ENCODE measurements around the gene TMEM119. TPM values are rescaled to one million over a fixed set of nuclear protein-coding genes. Genes with fewer than 3 reads are reported as not detected.

TMEM119 gene
- total and polyA plus RNA-seq, 10 of the 15 experiments (the other 5 are each of a cell fraction or from before 2014, with no cell fraction given): 0.11 to 0.44 (median 0.19) TPM; not detected in 5

GRCh38 chr12:108573317-108573716, 24.6 kb downstream of the TMEM119 start (continued):
- TF ChIP-seq, protein P1, sequence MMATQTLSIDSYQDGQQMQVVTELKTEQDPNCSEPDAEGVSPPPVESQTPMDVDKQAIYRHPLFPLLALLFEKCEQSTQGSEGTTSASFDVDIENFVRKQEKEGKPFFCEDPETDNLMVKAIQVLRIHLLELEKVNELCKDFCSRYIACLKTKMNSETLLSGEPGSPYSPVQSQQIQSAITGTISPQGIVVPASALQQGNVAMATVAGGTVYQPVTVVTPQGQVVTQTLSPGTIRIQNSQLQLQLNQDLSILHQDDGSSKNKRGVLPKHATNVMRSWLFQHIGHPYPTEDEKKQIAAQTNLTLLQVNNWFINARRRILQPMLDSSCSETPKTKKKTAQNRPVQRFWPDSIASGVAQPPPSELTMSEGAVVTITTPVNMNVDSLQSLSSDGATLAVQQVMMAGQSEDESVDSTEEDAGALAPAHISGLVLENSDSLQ (IDR thresholded peaks at IDR 0.05): no peak
- TF ChIP-seq JUND (IDR thresholded peaks at IDR 0.05; ENCODE audit: low read depth, low read length) (peak; percentile 84), SIX5 (IDR thresholded peaks at IDR 0.05; ENCODE audit: low read depth, low read length, severe bottlenecking) (no peak), MYB (IDR thresholded peaks at IDR 0.05; ENCODE audit: borderline replicate concordance, low read depth, low read length) (no peak), MAX (IDR thresholded peaks at IDR 0.05; ENCODE audit: low read depth, low read length) (no peak), SMAD1 (IDR thresholded peaks at IDR 0.05; ENCODE audit: low read depth, partially characterized antibody) (no peak), NRF1 (conservative IDR thresholded peaks at IDR 0.05; ENCODE audit: low read depth, low read length) (no peak), SRF (IDR thresholded peaks at IDR 0.05; ENCODE audit: low read depth in 2 of 2, low read length in 2 of 2) (0 out of 4 replicates have a peak, but pooled peaks of 1 of the 2 experiments have one; percentile 27), YY1 (IDR thresholded peaks at IDR 0.05; ENCODE audit: low read depth, low read length) (no peak), NR2F1 (conservative IDR thresholded peaks at IDR 0.05) (no peak), KAT2A (conservative IDR thresholded peaks at IDR 0.05; ENCODE audit: control insufficient read depth, low read depth, low read length) (no peak), NR2C1 (IDR thresholded peaks at IDR 0.05) (no peak), STAT1 (conservative IDR thresholded peaks at IDR 0.05) (no peak), PML (IDR thresholded peaks at IDR 0.05; ENCODE audit: low read length) (0 out of 2 replicates have a peak, but pooled peaks have one; percentile 6), LARP7 (IDR thresholded peaks at IDR 0.05) (no peak), E2F4 (IDR thresholded peaks at IDR 0.05; ENCODE audit: low read depth, low read length) (no peak), STAT3 (IDR thresholded peaks at IDR 0.05; ENCODE audit: low read depth, low read length) (no peak), CHD2 (IDR thresholded peaks at IDR 0.05; ENCODE audit: borderline replicate concordance, low read depth, low read length) (no peak), MLLT1 (IDR thresholded peaks at IDR 0.05) (no peak), ZNF622 (IDR thresholded peaks at IDR 0.05) (no peak)
- TF ChIP-seq, protein P2, sequence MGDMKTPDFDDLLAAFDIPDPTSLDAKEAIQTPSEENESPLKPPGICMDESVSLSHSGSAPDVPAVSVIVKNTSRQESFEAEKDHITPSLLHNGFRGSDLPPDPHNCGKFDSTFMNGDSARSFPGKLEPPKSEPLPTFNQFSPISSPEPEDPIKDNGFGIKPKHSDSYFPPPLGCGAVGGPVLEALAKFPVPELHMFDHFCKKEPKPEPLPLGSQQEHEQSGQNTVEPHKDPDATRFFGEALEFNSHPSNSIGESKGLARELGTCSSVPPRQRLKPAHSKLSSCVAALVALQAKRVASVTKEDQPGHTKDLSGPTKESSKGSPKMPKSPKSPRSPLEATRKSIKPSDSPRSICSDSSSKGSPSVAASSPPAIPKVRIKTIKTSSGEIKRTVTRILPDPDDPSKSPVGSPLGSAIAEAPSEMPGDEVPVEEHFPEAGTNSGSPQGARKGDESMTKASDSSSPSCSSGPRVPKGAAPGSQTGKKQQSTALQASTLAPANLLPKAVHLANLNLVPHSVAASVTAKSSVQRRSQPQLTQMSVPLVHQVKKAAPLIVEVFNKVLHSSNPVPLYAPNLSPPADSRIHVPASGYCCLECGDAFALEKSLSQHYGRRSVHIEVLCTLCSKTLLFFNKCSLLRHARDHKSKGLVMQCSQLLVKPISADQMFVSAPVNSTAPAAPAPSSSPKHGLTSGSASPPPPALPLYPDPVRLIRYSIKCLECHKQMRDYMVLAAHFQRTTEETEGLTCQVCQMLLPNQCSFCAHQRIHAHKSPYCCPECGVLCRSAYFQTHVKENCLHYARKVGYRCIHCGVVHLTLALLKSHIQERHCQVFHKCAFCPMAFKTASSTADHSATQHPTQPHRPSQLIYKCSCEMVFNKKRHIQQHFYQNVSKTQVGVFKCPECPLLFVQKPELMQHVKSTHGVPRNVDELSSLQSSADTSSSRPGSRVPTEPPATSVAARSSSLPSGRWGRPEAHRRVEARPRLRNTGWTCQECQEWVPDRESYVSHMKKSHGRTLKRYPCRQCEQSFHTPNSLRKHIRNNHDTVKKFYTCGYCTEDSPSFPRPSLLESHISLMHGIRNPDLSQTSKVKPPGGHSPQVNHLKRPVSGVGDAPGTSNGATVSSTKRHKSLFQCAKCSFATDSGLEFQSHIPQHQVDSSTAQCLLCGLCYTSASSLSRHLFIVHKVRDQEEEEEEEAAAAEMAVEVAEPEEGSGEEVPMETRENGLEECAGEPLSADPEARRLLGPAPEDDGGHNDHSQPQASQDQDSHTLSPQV (IDR thresholded peaks at IDR 0.05): no peak

All from GM12878 (cell line).